ENCODE measurements around the gene TTC28.

- TF ChIP-seq YY1 (IDR thresholded peaks at IDR 0.05; ENCODE audit: insufficient read depth, insufficient read length) (no peak), SUZ12 (IDR thresholded peaks at IDR 0.05; ENCODE audit: extremely low read depth, insufficient read depth, insufficient read length) (no peak), ZNF274 (IDR thresholded peaks at IDR 0.05; ENCODE audit: low read depth, low read length) (no peak)
Measured at GRCh38 chr22:28593299-28593698, 86.3 kb downstream of the TTC28 start.
